OCI-LY7 (cell line): ENCODE measurements around the gene SERPINA6. TPM values are rescaled to one million over a fixed set of nuclear protein-coding genes. Genes with fewer than 3 reads are reported as not detected.
"Not testable (repeated sequence)": the region's sequence is repeated elsewhere in the genome, so short reads cannot be mapped to it uniquely, and the experiment has no call there.

ENCODE experiments used
- BruUV-seq: library from RNA; stranded (reverse); fragments of 400-500 nt; replicated peaks from 2 replicates; lab custom pipeline; 2021; lab: Mats Ljungman, UMichigan
- CTCF ChIA-PET: fragments of 300-600 bp; sonication (Branson Sonifier 250); formaldehyde crosslinking; loops from one replicate; lab custom pipeline; 2022; ENCODE audit warnings: antibody characterized with exemption; ENCODE audit not compliant: unreplicated experiment; lab: Charles Lee
- POLR2A ChIA-PET: fragments of 300-600 bp; sonication (Branson Sonifier 250); formaldehyde crosslinking; loops from one replicate; lab custom pipeline; 2022; ENCODE audit warnings: antibody characterized with exemption; lab: Charles Lee
- DNase-seq: peaks from one replicate; pipeline ENCODE4 v3.0.0-alpha.2; 2015; ENCODE audit warnings: low spot score
- H2AFZ ChIP-seq: fragments of 200-600 bp; sonication (generic), shearing (Covaris generic); 2 replicates; pipeline ENCODE4 v1.6.1; 2014; ENCODE audit warnings: mild to moderate bottlenecking, antibody characterized with exemption, low read length, moderate library complexity
- H3K27ac ChIP-seq: fragments of 200-600 bp; sonication (generic); 2 replicates; pipeline ENCODE4 v1.5.1; 2014; ENCODE audit warnings: mixed run types, low read depth, mild to moderate bottlenecking, moderate library complexity, low read length, inconsistent platforms; ENCODE audit not compliant: poor library complexity, severe bottlenecking
- H3K36me3 ChIP-seq: fragments of 200-600 bp; sonication (generic); 2 replicates; pipeline ENCODE4 v1.6.1; 2014; ENCODE audit warnings: mild to moderate bottlenecking, antibody characterized with exemption, low read length, moderate library complexity, mixed read lengths; ENCODE audit not compliant: insufficient read depth
- H3K4me1 ChIP-seq: fragments of 200-600 bp; sonication (generic); 2 replicates; pipeline ENCODE4 v1.5.1; 2014; ENCODE audit warnings: mild to moderate bottlenecking, low read length; ENCODE audit not compliant: insufficient read depth, poor library complexity, severe bottlenecking
- H3K4me2 ChIP-seq: fragments of 200-600 bp; sonication (generic); 2 replicates; pipeline ENCODE4 v1.6.1; 2014; ENCODE audit warnings: mild to moderate bottlenecking, low read length
- H3K4me3 ChIP-seq: fragments of 200-600 bp; sonication (generic); 2 replicates; pipeline ENCODE4 v1.5.1; 2014; ENCODE audit warnings: mild to moderate bottlenecking, low read depth, low read length; ENCODE audit not compliant: poor library complexity, severe bottlenecking
- H3K79me2 ChIP-seq: fragments of 200-600 bp; sonication (generic); 2 replicates; pipeline ENCODE4 v1.6.1; 2016; ENCODE audit warnings: low read depth, mild to moderate bottlenecking, low read length, moderate library complexity, mixed read lengths; ENCODE audit not compliant: insufficient read depth
- H3K9me2 ChIP-seq: fragments of 200-600 bp; sonication (generic); 2 replicates; pipeline ENCODE4 v1.6.1; 2016; ENCODE audit warnings: mild to moderate bottlenecking, low read length, mixed read lengths; ENCODE audit not compliant: insufficient read depth
- H3K9me3 ChIP-seq: fragments of 200-600 bp; sonication (generic); 2 replicates; pipeline ENCODE4 v1.6.1; 2014; ENCODE audit warnings: mild to moderate bottlenecking, mixed run types, low read length, mixed read lengths
- H4K20me1 ChIP-seq: fragments of 200-600 bp; sonication (generic); 2 replicates; pipeline ENCODE4 v1.6.1; 2014; ENCODE audit warnings: mild to moderate bottlenecking, antibody characterized with exemption, low read length, moderate library complexity, mixed read lengths; ENCODE audit not compliant: insufficient read depth
- CTCF ChIP-seq: fragments of 200-600 bp; sonication (generic); conservative IDR thresholded peaks from 2 replicates; pipeline ENCODE4 v1.5.1; 2014; ENCODE audit warnings: mild to moderate bottlenecking, antibody characterized with exemption, low read length, moderate library complexity, mixed read lengths
- EZH2phosphoT487 ChIP-seq: fragments of 200-600 bp; sonication (generic); IDR thresholded peaks from 2 replicates; pipeline ENCODE4 v1.6.1; 2018; ENCODE audit warnings: low read depth, borderline replicate concordance, mild to moderate bottlenecking, mixed run types, antibody characterized with exemption, low read length, moderate library complexity, mixed read lengths
- intact Hi-C: fragments of 100-400 bp; cut with micrococcal nuclease; formaldehyde crosslinking; loops from one replicate; pipeline ENCODE4 v1.10.0; 2022; ENCODE audit not compliant: unreplicated experiment
- total RNA-seq, 2 experiments: library from RNA; depleted of rRNA in 1 of 2; stranded (reverse); fragments of >200 nt in 1 of 2; shearing (Covaris generic) in 1 of 2; gene quantifications; 2 replicates each; pipeline ENCODE4 v1.2.3, GENCODE V29; 2014 to 2022

The SERPINA6 gene
- total RNA-seq, 2 experiments from 2014 or later: not detected

GRCh38 chr14:94267352-94267751, 55.8 kb downstream of the SERPINA6 start:
- TF ChIP-seq EZH2phosphoT487 (no peak), CTCF (no peak)
- Histone ChIP-seq H3K9me3 (no peaks in the 10 kb centered on the region), H3K4me2 (no peak overlapping the region), H3K4me3 (no peak overlapping the region), H3K79me2 (no peaks in the 10 kb centered on the region), H3K27ac (no peak overlapping the region), H3K36me3 (no peaks in the 10 kb centered on the region), H3K4me1 (no peaks in the 10 kb centered on the region), H4K20me1 (no peaks in the 10 kb centered on the region), H3K9me2 (no peaks in the 10 kb centered on the region), H2AFZ (no peak overlapping the region)
- intact Hi-C loops: no loop called here
- ChIA-PET POLR2A (no interaction called here), CTCF (no interaction called here)
- no TSS peak for BruUV-seq
- no peak for DNase-seq

- H3K36me3 ChIP-seq, H3K9me2 ChIP-seq, H3K9me3 ChIP-seq, H3K79me2 ChIP-seq, H3K4me1 ChIP-seq, intact Hi-C loops, H3K4me3 ChIP-seq, H4K20me1 ChIP-seq, POLR2A ChIA-PET, CTCF ChIA-PET, H3K4me2 ChIP-seq, BruUV-seq, DNase-seq, H2AFZ ChIP-seq, H3K27ac ChIP-seq: not testable (repeated sequence)
These were observed 58.9 kb downstream of the SERPINA6 start for GRCh38 chr14:94264195-94264594.

Other genes starting within 250 kb of the SERPINA6 start
- gene DDX24, start 242.1 kb downstream of the SERPINA6 start, total RNA-seq (2014; rRNA removed; shearing (Covaris generic)): 81.5 and 91.5 TPM in 2 replicates
- 143 and 172 TPM in 2 replicates for gene DDX24, start 242.1 kb downstream of the SERPINA6 start, total RNA-seq (2022)
- gene IFI27L1, start 242.0 kb downstream of the SERPINA6 start, total RNA-seq (2014; rRNA removed; shearing (Covaris generic)): 40.0 and 49.0 TPM in 2 replicates
- gene IFI27L1, start 242.0 kb downstream of the SERPINA6 start, total RNA-seq (2022): 61.5 and 63.4 TPM in 2 replicates
- gene IFI27, start 212.6 kb downstream of the SERPINA6 start, total RNA-seq (2014; rRNA removed; shearing (Covaris generic)): 0.63 and 0.90 TPM in 2 replicates
- 1.3 and 1.5 TPM in 2 replicates for gene IFI27, start 212.6 kb downstream of the SERPINA6 start, total RNA-seq (2022)
- gene IFI27L2, start 193.7 kb downstream of the SERPINA6 start, total RNA-seq (2014; rRNA removed; shearing (Covaris generic)): 94.2 and 102 TPM in 2 replicates
- gene IFI27L2, start 193.7 kb downstream of the SERPINA6 start, total RNA-seq (2022): 52.6 and 55.1 TPM in 2 replicates
- gene PPP4R4, start 149.0 kb downstream of the SERPINA6 start, total RNA-seq (2014; rRNA removed; shearing (Covaris generic)): 0.54 and 1.7 TPM in 2 replicates
- 0.93 and 1.00 TPM in 2 replicates for gene PPP4R4, start 149.0 kb downstream of the SERPINA6 start, total RNA-seq (2022)
- gene SERPINA10, start 30.1 kb downstream of the SERPINA6 start, total RNA-seq (2014; rRNA removed; shearing (Covaris generic)): not detected in 2 replicates
- gene SERPINA10, start 30.1 kb downstream of the SERPINA6 start, total RNA-seq (2022): not detected in 2 replicates
- gene SERPINA2, start 43.4 kb upstream of the SERPINA6 start, total RNA-seq (2014; rRNA removed; shearing (Covaris generic)): not detected in 2 replicates
- not detected in 2 replicates for gene SERPINA2, start 43.4 kb upstream of the SERPINA6 start, total RNA-seq (2022)
- gene SERPINA1, start 65.3 kb upstream of the SERPINA6 start, total RNA-seq (2014; rRNA removed; shearing (Covaris generic)): not detected in 2 replicates
- gene SERPINA1, start 65.3 kb upstream of the SERPINA6 start, total RNA-seq (2022): not detected in 2 replicates
- gene SERPINA11, start 129.5 kb upstream of the SERPINA6 start, total RNA-seq (2014; rRNA removed; shearing (Covaris generic)): not detected in 2 replicates
- not detected in 2 replicates for gene SERPINA11, start 129.5 kb upstream of the SERPINA6 start, total RNA-seq (2022)
- gene SERPINA9, start 152.9 kb upstream of the SERPINA6 start, total RNA-seq (2014; rRNA removed; shearing (Covaris generic)): not detected in 2 replicates
- gene SERPINA9, start 152.9 kb upstream of the SERPINA6 start, total RNA-seq (2022): not detected in 2 replicates
- gene SERPINA12, start 186.1 kb upstream of the SERPINA6 start, total RNA-seq (2014; rRNA removed; shearing (Covaris generic)): not detected in 2 replicates
- gene SERPINA12, start 186.1 kb upstream of the SERPINA6 start, total RNA-seq (2022): not detected in 2 replicates
- gene SERPINA4, start 238.1 kb upstream of the SERPINA6 start, total RNA-seq (2014; rRNA removed; shearing (Covaris generic)): not detected in 2 replicates
- gene SERPINA4, start 238.1 kb upstream of the SERPINA6 start, total RNA-seq (2022): not detected in 2 replicates